Measurements from ENCODE around the gene PRX.
"Not testable (repeated sequence)": the region's sequence is repeated elsewhere in the genome, so short reads cannot be mapped to it uniquely, and the experiment has no call there.

The PRX gene

DNA sequence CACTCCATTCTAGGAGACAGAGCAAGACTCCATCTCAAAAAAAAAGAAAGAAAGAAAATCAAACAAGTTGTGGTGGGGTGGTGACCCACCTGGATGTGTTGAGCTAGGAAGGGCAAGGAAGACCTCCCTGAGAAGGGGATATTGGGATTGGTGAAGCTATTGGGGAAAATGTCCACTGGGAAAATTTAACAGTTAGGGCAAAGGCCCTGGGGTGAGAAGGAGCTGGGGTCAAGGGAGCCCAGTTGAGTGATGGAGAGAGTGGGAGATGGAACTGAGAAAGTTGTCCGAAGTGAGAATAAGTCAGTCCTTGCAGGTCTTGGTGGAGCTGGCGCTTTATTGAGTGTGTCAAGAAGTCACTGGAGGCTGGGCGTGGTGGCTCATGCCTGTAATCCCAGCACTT, 25.1 kb upstream of the PRX start:
- DNase-seq, result no peak

DNA sequence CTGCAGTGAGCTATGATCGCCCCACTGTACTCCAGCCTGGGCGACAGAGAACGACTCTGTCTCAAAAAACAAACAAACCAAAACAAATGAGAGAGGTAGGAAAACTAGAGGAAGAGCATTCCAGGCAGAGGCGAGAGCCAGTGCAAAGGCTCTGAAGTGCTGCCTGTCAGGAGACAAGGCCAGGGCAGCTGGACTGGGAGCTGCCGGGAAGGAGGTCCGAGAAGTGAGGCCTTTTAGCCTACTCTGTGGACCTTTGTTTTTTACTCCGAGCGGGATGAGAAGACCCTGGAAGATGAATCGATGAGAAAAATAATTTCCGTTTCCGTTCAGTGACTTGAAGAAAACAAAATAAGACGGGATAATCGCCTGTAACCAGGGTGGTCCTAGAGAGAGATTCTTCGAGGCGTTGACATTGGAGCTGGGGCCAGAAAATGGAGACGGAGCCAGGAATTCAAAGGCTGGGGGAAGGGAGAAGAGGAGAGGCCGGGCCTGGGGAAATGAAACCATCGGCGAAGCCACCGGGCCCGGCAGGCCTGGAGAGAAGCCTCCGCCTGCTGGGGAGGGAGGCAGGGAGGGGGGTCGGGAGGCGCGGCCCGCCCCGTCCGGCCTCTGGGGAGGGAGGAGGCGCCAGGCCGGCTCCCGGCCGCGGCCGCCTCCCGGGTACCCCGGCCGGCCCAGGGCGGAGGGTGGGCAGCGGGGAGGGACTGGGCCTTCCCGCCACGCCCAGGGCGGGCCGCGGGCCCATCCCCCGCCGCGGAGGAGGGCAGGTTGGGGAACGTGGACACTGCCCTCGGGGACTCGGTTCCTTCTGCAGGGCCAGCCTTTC, 20.4 kb upstream of the PRX start:
- DNase-seq, result peak; percentile 96

DNA sequence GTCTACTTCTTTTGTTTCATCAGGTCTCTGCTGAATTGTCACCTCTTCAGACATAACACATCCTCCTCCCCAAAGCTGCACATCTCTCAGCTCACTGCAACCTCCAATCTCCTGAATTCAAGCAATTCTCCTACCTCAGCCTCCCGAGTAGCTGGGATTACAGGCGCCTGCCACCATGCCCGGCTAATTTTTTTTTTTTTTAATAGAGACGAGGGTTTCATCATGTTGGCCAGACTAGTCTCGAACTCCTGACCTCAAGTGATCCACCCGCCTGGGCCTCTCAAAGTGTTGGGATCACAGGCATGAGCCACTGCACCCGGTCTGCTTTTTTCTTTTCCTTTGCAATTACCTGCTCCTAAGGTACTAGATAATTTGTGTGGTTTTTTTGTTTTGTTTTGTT, 19.6 kb upstream of the PRX start:
- DNase-seq, result not testable (repeated sequence)

DNA sequence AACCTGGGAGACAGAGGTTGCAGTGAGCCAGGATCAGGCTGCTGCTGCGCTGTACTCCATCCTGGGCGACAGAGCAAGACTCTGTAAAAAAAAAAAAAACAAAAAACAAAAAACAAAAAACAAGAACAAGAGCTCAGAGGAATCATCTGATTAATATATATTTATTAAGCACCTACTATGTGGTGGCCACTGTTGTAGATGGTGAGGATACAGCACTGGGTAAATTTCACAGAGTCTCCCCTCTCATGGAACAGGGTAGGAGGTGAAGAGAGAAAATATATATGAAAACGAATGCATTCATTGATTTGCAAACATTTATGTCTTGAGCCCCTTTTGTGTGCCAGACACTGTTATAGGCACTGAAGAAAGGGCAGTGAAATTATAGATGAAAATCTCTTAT, 18.5 kb upstream of the PRX start:
- no peak for DNase-seq

DNA sequence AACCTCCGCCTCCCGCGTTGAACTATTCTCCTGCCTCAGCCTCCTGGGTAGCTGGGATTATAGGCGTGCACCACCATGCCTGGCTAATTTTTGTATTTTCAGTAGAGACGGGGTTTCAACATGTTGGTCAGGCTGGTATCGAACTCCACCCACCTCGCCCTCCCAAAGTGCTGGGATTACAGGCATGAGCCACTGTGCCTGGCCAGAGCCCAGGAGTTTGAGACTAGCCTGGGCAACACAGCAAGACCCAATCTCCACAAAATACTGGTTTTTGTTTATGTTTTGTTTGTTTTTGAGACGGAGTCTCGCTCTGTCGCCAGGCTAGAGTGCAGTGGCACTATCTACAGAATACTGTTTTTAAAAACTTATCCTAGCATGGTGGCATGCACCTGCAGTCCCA, 17.1 kb upstream of the PRX start:
- DNase-seq, result not testable (repeated sequence)

DNA sequence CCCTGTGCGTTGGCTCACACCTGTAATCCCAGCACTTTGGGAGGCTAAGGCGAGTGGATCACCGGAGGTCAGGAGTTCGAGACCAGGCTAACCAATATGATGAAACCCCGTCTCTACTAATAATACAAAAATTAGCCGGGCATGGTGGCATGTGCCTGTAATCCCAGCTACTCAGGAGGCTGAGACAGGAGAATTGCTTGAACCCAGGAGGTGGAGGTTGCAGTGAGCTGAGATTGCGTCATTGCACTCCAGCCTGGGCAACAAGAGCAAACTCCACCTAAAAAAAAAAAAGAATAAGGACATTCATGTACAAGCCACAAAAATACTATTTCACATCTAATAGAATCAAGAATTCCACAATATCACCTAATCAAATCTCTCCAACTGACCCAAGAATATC, 15.0 kb upstream of the PRX start:
- not testable (repeated sequence) for DNase-seq

DNA sequence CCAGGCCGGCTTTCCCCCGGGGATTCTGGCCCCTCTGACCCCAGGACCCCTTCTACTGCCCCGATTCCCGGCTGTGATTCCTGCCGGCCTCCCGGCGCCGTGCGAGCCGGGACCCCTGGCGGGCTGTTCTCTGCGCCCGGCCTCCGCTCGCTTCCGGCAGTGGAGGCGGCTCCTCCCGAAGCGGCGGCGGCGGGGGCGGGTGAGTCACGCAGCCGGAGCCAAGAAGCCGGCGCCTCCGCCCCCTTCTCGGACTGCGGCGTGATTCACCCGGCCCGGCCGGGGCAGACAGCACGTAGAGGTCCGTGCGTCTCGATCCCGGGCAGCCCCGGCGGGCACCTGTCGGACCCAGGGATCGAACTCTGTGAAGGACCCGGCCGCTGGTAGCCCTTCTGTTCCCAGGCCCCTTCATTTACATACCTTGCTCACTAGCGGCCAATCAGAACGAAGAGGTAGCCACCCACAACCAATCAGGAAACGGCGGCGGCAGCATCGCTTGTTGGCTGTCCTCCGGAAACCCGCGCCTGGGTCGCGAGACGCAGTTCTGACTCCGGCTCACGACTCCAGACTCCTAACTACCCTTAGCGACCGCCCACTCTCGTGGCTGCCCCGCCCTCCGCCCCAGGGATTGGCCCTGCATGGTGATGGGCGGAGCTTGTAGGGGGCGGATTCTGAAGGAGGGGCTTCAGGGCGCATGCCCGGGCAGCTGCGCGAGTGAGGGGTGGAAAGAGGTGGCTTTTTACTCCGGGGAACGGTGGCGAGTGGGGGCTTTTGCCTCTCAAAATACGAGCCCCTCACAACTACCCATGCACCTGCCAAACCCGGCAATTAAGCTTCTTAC, 12.5 kb upstream of the PRX start, which contains the start of gene SERTAD1:
TSS of gene SERTAD1 (minus strand) at position 543 of the 838 bp plus-strand sequence. CDS start 2,446 bp downstream, outside the sequence.
- DNase-seq, result peak; percentile 100

DNA sequence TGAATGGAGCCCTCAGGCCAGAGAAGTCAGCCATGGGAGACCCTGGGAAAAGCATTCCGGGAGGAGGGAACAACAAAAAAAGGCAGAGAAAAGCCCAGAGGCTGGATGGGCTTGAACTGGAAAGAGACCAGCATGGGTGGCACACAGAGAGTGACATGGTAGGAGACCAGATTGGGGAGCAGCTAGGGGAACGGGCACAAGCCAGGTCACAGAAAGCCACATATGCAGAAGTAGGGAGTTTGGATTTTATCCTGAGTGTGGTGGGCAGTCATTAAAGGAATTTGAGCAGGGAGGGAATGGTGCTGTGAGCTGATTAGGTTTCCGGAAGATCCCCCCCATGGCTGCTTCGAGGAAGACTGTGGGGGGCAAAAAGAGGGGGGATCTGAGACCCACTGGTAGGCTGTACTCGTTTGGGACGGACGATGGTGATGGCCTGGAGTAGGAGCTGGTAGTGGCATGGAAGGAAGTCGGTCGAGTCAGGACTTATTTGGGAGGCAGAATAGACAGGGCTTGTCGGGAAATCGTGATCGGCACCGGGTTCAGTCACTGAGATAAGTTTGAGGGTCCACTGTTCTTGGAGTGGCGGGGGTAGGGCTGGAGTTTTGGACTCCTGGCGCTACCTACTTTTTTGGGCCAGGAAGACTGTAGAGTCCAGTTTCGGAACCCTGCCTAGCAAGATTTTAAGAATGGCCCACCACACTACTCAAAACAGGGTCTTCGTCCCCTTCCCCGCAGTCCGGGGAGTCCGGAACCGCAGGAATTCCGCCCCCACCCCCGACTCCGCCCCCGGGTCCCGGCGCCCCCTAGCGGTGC, 11.7 kb upstream of the PRX start:
- DNase-seq, result no peak

DNA sequence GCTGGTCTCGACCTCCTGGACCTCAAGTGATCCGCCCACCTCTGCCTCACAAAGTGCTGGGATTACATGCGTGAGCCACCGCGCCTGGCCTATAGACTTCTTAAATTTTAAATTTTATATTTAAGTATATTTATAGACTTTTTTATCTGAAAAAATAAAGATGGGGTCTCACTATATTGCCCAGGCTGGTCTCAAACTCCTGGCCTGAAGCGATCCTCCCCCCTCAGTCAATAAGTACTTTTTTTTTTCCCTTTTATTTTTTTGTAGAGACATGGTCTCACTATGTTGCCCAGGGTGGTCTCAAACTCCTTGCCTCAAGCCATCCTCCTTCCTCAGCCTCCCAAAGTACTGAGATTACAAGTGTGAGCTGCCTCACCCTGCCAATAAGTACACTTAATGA, 10.8 kb upstream of the PRX start:
- no peak for DNase-seq

DNA sequence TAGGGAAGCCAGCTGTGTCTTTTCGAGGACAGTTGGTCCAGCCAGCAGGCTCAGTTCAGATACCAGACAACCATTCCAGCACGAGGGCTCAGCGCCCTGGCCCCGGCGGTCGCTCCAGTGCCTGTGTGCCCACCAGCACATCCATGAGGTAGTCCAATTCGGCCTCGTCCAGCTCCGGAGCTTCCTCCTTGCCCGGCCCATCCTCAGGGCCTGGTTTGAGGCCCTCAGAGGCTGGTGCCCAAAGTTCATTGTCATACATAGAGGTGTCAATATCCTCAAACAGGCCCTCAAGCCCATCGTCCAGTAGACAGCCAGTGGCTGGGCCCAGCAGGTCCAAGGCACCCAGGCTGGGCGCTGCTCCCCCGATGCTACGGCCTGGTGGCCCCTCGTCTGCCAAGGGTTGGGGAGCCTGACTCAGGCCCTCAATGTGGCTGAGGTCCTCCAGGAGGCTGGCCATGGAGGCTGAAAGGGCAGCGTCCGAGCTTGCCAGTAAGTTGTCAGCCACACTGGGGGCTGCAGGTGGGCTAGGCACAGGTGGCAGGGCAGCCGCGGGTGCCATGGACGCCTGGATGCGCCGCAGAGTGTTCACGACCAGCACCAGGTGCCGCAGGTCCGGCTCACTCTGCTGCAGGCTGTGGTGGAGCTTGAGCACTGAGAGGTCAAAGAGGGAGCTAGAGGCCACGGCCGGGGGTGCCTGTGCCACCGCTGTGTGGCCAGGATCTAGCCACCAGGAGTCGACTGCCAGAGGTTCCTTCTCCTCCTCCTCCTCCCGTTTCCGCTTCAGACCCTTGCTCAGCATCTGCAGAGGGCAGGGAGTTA, 9.8 kb upstream of the PRX start:
- no peak for DNase-seq

DNA sequence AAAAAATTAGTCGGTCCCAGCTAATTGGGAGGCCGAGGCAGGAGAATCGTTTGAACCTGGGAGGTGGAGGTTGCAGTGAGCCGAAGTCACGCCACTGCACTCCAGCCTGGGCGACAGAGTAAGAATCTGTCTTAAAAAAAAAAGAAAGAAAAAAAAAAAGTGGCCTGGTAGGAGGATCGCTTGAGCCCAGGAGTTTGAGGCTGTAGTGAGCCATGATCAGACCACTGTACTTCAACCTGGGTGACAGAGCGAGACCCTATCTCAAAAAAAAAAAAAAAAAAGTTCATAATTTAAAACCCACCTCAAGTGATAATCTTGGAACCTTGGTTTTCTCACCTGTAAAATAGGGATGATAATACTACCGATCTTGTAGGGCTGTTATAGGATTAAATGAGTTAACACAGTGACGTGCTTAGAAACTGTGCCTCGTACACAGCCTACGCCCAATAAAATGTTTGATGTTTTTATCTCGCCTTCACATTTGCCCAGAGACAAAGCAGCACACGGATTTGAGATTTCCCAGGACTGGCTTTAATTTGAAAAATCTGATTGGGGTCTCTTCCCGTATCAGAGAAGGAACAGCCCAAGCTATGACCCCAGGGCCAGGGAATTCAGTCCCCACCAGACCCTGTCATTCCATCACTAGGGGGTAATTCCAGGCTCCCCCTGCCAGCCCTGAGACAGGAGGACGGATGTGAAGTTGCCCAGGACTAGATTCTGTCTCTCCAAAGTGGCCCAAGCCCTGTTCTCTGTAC, 9.0 kb upstream of the PRX start:
- DNase-seq, result no peak

DNA sequence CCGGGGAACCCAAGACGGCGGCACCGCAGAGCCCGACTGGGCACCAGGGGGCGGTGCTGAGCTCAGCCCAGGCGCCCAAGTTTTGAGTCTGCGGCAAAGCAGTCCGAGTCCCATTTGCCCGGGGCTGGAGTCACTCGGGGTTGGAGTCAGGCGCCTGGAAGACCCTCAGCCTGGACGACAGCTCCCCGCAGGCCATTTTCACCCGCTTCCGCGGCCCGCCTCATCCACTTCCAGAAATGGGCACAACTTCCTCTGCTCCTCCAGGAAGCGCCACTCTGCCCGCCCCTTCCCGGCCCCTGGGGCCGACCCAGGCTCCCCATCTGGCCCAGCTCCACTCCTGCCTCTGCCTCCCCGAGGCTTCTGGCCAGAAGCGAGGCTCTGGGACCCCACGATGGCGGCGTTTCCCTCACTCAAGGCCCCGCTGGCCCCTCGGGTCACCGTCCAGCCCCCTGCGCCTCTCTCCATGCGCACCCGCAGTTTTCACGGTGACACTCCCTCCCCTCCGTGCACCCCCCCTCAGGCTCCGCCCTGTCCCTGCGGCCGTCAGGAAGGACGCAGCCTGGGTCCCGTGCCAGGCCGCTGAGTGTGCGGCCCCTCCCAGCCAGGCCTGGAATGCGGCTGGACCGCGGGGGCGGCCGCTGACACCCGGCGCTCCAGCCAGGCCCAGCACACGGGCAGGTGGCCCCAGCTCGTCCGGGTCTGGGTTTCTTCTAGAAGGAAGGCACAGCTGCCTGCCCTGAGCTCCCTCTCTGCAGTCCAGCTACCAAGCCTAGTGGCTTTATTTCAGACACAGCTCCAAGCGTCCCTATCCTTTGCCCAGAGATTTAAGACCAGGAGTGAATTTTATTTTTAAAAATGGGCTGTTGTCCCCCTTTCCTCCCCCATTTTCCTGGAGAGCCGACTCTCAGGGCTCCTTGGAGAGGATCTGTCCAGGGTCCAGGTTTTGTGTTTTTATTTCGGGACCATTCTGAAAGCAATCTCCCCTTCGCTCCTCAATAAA, 7.9 kb upstream of the PRX start:
- peak; percentile 97 for DNase-seq

DNA sequence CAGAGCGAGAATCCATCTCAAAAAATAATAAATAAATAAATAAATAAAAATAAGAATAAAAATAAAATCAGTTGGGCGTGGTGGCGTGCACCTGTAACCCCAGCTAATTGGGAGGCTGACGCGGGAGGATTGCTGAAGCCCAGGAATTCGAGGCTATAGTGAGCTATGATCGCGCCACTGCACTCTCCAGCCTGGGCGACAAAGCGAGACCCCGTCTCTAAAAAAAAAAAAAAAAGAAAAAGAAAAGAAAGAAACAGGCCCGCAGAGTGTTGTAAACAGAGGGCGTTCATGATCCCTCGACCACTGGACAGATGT, 7.2 kb upstream of the PRX start:
- DNase-seq, result no peak

DNA sequence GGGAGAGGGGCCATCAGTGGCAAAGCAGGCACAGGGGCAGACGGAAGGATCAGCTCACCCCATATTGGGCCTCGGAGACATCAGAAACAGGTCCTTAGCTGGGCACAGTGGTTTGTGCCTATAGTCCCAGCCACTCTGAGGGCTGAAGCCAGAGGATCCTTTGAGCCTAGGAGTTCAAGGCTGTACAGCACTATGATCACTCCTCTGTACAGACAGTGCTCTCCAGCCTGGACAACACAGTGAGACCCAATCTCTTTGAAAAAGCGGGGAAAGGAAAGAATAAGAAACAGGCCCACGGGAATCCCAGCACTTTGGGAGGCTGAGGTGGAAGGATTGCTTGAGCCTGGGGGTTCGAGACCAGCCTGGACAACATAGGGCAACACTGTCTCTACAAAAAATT, 6.6 kb upstream of the PRX start:
- no peak for DNase-seq

DNA sequence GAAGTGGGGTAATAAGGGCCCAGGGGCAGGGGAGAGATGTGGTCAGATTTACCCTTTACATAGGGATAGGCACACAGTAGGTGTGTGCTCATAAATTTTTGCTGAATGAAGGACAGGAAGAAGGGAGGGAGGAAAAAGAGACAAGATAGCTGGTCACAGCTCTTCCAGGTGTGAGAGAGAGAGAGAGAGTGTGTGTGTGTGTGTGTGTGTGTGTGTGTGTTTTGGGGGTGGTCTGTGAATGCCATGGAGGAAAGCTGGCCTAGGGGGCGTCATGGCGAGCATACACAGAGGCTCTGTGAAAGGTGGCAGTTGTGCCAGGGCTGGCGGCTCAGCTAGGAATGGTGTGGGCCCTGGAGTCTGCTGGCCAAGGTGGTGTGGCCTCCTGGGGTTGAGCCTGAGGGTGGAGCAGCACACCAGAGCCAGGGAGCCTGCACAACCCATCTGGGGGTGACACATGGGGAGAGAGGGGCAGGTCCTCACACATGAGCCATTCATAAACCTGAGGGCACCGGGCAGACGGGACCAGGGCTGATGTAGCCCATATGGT, 6.0 kb upstream of the PRX start:
- DNase-seq, result no peak

DNA sequence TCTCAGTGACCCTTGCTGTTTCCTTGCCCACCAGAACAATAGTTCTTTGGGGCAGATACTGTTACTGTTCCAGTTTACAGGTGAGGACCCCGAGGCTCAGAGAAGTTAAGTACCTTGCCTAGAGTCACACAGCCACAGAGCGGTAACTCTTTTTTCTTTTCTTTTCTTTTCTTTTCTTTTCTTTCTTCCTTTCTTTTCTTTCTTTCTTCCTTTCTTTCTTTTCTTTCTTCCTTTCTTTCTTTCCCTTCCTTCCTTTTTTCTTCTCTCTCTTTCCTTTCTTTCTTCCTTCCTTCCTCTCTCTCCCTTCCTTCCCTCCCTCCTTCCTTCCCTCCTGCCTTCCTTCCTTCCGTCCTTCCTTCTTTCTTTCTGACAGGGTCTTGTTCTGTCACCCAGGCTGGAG, 4.9 kb upstream of the PRX start:
- no peak for DNase-seq

DNA sequence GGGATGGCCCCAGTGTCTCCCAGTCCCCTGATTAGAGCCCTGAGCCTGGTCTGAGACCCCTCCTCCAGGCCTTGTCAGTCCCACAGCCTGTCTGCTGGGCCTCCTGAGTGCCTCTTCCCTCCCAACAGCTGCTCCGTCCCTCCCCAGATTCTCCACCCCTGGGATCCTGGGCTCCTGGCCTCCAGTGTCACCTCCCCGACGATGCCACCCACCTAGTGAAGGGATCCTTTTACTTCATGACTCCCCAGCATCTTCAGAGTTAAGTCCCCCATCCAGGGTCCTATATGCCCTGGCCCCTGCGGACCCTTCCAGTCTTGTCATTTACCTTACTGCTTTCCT, 4.4 kb upstream of the PRX start:
- no peak for DNase-seq

DNA sequence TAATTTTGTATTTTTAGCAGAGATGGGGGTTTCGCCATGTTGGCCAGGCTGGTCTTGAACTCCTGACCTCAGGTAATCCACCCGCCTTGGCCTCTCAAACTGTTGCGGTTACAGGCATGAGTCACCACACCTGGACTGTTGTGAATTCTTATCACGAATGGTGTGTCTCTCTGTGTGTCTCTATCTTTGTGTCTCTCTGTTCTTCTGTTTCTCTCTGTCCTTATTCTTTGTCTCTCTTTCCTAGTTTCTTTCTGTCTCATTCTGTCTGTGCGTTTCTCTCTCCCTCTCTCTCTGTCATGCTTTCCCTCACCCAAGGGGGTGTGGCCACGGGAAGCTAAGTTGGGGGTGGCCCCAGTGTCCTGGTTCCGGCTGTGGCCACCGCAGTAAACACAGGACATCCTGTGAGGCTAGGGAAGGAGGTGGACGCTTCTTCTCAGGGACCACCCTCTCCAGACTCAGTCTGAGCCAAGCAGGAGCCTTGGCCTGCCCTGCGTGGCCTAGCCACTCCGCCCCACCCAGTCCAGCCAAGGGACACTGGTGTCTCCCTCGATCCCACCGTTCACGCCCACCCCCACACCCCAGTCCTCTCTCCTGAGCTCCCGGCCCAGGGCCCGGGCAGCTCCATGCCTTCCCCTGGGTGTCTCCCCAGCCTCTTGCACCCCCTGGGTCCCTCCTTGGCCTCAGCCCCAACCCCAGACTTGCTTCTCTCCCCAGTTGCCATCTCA, 3.9 kb upstream of the PRX start:
- DNase-seq, result no peak

DNA sequence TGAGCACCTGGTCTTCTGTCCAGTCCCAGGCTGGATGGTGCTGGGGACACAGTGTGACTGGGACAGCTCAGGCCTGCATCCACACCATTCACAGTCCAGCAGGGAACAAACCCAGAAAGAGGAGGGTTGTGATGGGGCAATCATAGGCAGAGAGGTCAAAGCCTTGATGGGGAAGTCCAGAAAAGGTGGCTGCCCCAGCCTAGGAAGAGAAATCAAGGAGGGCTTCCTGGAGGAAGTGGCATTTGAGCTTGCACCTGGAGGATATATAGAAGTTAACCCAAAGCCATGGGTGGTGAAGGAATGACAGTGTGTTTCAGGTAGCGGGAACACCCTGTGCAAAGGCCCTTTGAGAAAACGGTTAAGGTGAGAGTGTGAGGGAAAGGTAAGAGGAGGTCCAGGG, 2.6 kb upstream of the PRX start:
- DNase-seq, result no peak
